LNCaP clone FGC (cell line): ENCODE results near the gene NT5C3A.

Experiments used
- DNase-seq: peaks from one replicate; pipeline ENCODE4 v3.0.0-alpha.2; 2011; ENCODE audit warnings: low read depth
- H3K4me3 ChIP-seq: 2 replicates; pipeline ENCODE4 v1.5.1; 2011; ENCODE audit warnings: mild to moderate bottlenecking, low read depth, low read length, control low read depth
- TF ChIP-seq, protein P1 (sequence below): IDR thresholded peaks from 2 replicates; pipeline ENCODE4 v1.5.1; 2012; ENCODE audit warnings: mild to moderate bottlenecking; ENCODE audit not compliant: control insufficient read depth, insufficient read depth; ENCODE audit errors: extremely low read depth

NT5C3A gene

DNA sequence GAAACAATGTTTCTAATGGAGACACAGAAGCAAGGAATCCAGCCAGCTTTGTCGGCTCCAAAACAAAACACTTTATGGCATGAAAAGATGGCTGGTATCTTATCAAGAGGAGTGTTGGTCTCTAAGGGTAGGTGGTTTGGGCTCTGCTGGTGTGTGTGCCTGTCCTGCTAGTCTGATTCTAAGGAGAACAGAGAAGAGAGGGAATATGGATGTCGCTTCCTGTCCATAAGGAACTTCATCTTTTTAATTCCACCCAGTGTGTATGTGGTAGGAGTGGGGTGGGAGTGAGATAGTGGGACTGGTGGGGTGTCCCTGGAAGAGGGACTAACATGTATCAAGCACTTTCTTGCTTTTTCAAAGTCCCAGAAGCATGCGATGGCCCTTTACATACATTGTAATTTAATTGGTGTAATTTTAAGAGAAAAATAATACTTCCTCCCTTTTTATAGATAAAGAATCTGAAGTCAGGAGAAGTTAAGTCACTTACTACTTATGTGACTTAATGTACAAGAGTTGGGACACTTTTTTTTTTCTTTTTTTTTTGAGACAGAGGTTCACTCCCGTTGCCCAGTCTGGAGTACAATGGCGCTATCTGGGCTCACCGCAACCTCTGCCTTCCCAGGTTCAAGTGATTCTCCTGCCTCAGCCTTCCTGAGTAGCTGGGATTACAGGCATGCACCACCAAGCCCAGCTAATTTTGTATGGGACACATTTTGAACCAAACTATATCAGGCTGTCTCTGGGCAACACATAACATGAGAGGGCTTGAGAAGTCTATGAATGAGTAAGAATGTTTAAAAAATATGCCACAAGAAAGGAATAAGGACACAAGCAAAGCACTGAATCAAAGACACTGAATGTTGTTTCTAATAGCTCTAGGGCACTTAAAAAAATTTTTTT lies 18.8 kb downstream of the NT5C3A start:
- DNase-seq = no peak
- H3K4me3 ChIP-seq = peak overlapping the region; percentile 4; the same call in 1 of the 2 replicates
- TF ChIP-seq, protein P1, sequence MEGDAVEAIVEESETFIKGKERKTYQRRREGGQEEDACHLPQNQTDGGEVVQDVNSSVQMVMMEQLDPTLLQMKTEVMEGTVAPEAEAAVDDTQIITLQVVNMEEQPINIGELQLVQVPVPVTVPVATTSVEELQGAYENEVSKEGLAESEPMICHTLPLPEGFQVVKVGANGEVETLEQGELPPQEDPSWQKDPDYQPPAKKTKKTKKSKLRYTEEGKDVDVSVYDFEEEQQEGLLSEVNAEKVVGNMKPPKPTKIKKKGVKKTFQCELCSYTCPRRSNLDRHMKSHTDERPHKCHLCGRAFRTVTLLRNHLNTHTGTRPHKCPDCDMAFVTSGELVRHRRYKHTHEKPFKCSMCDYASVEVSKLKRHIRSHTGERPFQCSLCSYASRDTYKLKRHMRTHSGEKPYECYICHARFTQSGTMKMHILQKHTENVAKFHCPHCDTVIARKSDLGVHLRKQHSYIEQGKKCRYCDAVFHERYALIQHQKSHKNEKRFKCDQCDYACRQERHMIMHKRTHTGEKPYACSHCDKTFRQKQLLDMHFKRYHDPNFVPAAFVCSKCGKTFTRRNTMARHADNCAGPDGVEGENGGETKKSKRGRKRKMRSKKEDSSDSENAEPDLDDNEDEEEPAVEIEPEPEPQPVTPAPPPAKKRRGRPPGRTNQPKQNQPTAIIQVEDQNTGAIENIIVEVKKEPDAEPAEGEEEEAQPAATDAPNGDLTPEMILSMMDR = no peak

DNA sequence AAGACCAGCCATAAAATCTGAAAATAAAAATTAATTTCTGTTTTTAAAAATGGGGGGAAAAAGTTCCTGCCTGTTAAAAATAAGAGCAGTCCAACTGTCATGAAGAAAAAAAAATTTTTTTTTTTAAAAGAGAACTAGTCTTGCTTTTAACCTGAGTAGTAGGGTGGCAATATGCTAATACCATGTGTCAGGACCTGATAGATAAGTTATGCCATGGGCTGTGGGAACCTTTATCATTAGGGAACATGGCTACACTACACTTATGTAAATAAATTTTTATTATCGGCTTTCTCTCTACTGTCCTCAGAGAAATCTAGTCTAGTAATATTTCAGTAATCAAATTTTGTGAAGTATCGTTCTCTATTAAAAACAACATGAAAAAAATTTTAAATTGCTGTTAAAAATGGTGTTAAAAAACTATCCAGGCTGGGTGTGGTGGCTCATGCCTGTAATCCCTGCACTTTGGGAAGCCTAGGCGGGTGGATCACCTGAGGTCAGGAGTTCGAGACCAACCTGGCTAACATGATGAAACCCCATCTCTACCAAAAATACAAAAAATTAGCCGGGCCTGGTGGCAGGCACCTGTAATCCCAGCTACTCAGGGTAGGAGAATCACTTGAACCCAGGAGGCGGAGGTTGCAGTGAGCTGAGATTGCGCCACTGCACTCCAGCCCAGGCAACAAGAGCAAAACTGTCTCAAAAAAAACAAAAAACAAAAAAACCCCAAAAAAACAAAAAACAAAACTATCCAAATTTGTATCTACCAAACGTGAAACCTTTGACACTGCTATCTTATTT lies 20.7 kb downstream of the NT5C3A start:
- no peak for DNase-seq
- H3K4me3 ChIP-seq = no peak overlapping the region
- TF ChIP-seq, protein P1 = no peak

DNA sequence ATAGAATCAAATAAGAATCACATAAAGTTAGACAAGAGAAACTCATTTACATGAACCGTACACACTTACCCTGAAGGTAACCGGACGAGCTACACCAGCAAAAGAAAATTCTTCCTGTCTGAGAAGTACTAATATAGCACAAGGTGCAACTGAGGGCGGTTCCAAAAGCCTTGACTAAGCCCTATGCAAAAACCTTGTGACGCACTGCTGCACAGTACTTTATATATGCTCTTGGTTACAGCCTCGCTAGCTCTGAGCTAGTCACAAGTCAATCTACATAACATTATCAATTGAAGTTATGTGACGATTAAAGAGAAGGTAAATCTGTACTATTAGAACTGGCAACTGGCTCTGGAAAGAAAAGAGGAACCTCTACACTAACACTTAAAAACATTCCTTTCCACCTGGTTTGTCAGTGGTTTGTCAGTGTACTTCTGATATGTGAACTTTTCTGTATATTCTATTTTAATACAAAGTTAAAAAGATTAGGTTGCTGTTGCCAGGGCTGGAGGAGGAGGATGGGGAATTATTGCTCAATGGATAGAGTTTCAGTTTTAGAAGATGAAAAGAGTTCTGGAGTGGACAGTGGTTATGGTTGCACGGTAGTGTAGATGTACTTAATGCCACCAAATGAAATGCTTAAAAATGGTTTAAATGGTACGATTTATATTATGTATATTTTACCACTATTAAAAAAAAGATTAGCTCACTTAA lies 21.6 kb downstream of the NT5C3A start:
- DNase-seq = no peak
- H3K4me3 ChIP-seq = no peak overlapping the region

DNA sequence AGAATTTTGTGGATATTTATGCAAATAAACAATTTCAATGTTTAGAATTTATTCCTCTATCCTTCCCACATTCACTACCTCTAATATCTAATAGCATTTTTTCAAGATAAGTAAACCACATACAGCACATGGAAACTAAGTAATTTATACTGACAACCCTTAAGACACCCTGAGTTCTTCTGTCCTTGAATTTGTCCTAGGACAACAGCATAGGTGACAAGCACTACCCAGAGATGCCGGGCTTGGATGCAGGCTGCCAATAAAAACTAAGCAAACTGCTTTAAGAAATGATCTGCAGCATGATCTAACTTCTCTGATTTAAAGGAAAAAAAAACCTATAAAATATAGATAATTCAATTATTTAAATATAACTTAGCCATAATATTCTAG lies 22.7 kb downstream of the NT5C3A start:
- H3K4me3 ChIP-seq = no peak overlapping the region
- TF ChIP-seq, protein P1 = no peak
- DNase-seq = no peak

More for the DNA sequence above, 21.6 kb downstream of the NT5C3A start:
- TF ChIP-seq, protein P1 = no peak

DNA sequence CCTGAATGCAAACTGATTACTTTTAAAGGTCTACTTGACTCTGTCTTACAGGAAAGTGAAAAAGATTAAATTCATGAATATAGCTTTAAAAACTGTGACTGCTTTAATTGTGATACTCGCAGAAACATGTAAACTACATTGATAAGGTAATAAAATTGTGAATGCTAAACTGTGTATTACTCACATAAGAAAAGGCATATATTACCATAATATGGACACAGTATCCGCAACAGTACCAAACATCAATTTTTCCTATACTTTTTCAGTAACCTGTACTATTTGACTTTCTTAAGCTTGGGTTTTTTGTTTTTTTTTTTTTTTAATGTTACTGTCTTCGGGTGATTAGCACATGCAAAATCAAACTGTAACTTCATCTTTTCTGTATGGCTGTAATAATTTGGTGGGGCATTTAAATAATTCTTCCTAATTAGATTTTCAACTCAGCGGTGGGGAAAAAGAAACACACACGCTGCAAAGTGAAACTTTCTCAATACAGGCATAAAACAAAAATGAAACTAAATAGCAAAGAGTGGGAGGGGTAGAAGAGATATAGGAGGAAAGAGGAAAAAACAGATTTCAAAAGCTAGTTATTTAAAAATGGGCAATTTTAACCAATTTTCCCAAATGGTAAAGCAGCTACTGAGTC lies 23.2 kb downstream of the NT5C3A start:
- TF ChIP-seq, protein P1 = no peak
- H3K4me3 ChIP-seq = no peak overlapping the region
- DNase-seq = no peak

DNA sequence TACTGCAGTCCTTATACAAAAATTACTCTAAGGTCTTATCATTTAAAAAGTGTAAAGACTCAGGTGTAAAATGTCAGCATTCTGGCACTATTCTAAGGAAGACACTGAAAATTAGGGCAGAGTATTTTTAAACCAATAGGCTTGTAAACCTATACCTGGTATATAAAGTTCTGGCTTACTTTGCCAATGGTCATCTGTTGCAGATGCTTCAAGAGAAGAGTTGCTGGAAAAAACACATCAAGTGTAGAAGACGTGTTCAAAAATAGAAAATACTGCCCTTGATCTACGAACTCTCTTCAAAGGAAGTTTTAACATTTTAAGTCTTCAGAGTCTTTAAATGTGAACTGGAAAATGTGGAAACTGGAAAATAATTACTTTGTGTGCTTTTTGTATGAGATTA lies 23.9 kb downstream of the NT5C3A start:
- TF ChIP-seq, protein P1 = no peak
- no peak for DNase-seq
- H3K4me3 ChIP-seq = no peak overlapping the region
